GM19467 (cell line): Measurements from ENCODE around the gene TRMT10C.
"Not testable (repeated sequence)": the region's sequence is repeated elsewhere in the genome, so short reads cannot be mapped to it uniquely, and the experiment has no call there.

Source experiments
- ATAC-seq: cut with Tn5 transposase; IDR thresholded peaks from one replicate; pipeline ENCODE4 v1.9.1; 2021; ENCODE audit warnings: mild to moderate bottlenecking, moderate library complexity; ENCODE audit not compliant: unreplicated experiment

TRMT10C gene

DNA sequence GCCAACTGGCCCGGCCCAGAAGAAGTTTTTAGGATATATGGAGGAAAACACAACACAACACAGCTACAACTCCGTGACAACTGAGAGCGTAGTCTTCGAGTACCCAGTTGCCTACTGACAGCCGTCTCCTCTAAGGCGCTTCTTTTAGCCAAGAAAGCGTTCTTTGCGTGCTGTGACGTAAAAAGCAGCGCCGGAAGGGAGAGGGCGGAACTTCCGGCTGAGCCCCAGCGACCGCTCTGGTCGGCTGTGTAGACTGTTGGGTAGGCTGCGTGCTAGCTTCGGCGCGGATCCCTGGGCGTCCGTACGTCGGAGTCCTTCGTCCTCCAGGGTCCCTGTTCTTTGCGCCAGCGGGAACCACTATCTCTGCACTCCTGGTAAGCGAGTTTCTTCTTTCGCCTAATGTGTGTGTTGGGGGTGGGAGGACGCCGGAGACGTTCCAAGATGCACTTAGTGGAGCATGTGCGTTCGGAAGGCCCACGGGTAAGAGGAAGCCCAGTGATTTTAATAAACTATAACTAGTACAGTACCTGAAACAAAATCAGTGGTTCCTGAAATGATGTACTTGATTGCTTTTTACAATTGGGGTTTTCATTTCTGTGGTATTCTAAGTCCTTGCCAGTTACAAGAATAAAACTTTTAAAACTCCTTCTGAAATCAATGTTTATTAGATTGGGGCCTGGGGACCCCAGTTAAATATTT is at the start of gene TRMT10C:
TRMT10C (plus strand) TSS at position 239 of the 699 bp plus-strand sequence. CDS start 2,914 bp downstream, outside the sequence.
- ATAC-seq = peak; percentile 99

DNA sequence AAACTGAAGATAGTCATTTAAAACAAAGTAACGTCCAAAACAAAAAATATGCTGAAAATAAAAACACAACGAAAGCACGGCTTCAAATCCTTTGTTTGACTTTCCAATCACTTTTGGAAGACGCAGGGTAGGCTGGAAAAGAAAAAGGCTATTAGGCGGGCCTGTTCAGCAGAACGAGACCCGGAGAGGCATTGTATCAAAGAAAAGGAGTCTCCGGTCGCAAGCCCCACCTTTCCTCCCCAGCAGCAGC is 49.3 kb upstream of the TRMT10C start:
- peak; percentile 23 for ATAC-seq

DNA sequence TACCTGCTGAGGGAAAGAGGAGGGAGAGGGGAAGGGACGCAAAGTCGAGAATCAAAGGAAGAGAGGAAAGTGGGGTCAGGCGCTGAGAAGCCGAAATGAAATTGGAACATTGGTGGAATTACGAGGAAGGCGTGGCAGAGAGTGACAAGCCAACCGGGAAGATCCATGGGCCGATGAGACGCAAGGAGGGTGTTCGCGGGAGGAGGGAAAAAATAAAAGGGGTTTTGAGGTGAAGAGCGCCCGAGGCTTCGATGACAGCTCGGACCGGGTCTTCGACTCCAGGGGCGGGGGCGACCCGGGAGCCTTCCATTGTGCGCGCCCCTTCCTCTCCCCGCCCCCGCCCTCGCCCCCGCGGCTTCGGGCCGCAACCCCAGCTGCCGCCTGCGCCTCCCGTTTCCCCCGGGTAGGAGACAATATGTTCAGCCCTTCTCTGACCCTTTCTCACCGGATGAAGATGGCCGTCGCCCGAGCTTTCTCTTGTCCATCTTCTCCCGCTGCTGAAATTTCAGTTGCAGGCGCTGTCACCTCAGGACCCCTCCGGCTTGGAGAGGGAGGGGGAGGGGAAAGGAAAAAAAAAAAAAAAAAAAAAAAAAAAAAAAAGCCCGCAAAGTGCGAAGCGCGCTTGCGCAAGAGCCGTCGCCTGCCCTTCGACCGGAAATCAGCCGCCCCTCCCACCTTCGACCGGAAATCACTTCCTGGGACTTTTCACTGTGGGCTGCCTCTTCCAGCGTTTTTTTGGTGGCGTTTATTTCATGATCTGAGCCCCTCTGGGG is 48.8 kb upstream of the TRMT10C start, which contains the start of gene SENP7:
SENP7 (minus strand) TSS at position 567 of the 773 bp plus-strand sequence; CDS start at position 485, 82 bp downstream.
- peak; percentile 63 for ATAC-seq

DNA sequence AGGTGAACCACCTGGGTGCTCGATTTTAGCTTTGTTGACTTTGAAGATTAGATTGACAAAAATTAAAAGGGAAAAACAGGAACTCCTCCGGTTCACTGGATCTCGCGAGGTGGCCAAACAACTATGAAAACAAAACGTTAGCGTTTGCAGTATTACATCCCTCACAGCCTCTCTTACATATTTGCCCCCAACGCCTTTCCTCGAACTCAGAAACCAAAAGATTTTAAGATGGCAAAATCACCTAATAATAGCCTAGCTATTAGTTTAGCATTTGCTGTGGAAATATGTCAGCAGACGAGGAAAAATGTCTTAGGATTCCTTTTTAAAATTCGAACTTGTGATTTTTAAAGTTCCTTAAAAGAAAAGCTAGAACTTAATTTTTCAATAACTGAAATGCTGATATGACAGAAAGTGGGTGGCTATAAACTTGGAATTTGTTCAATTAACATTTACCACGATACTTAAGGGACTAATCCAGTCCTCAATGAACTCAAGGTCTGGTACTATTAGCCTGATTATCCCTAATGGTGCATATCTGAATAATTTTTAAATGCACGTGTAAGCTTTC is 48.2 kb upstream of the TRMT10C start:
- peak; percentile 28 for ATAC-seq

DNA sequence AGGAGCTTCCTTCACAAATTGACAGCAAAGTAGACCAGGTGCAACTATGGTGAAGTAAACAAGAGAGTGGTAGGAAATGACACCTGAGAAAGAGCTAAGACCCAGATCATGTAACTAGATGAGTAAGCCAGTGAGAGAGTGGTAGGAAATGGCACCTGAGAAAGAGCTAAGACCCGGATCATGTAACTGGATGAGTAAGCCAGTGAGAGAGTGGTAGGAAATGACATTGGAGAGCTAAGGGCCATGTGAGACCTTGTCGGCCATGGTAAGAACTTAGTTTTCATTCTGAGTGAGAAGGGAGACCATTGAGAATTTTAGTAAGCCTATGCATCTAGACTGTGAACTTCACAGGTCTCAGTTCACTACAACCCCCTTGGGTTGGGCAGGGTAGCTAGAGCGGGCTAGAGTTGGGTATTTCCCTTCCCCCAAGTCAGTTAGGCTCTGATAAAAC is 43.2 kb upstream of the TRMT10C start:
- ATAC-seq = peak; percentile 93

- ATAC-seq = no peak
Measured at GRCh38 chr3:101519685-101520365, 41.8 kb upstream of the TRMT10C start.

- ATAC-seq = no peak
Measured at GRCh38 chr3:101521211-101521701, 40.4 kb upstream of the TRMT10C start.

- no peak for ATAC-seq
Measured at GRCh38 chr3:101527441-101527840, 34.2 kb upstream of the TRMT10C start.

DNA sequence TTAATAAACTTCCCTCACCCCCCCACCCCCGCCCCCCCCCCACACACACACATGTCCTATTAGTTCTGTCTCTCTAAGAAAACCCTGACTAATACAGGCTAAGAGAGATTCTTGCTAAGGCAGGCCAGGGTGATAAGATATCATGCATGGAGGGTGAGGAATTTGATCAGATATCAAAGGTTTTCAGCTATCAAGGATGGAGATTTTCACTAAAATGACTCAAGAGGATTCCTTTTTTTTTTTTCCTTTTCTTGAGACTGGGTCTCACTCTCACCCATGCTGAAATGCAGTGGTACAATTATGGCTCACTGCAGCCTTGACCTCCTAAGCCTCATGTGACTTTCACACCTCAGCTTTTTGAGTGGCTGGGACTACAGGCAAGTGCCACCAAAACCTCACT is 33.8 kb upstream of the TRMT10C start:
- no peak for ATAC-seq

DNA sequence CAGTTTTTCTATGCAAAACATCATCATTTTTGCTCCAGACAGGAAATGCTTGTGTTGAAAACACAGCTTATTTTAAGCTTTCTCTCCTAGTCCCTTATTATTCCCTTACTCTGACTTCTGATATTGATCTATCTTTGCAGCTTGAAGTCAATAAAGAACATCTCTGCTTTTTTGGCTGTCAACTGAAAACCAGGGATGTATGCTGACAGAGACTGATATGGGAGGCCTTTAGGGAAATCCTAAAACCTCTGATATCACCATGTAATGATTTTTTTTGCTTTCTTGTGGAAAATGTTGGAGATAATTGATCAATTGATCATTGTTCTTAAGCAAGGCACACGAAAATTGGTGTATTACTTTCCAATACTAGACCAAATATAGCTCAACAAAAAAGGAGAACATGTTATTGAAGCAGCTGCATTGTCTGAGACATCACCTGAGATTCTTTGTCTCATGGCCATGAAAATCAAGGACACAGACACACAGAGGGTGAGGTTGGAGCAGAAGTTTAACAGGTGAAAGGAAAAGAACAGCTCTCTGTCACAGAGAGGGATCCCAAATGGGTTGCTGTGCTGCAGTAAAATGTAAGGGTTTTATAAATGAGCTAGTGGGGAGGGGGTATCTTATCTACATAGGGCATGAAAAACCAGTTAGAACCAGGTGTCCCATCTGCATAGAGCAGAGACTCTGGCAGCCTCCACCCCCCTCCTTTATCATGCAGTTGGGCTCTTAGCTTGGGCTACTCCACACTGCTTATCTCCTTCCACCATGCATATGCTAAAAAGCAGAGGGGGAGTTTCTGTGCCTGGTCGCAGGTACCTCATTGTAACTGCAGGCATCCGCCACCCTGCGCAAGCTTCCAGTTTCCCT is 31.6 kb upstream of the TRMT10C start:
- no peak for ATAC-seq

DNA sequence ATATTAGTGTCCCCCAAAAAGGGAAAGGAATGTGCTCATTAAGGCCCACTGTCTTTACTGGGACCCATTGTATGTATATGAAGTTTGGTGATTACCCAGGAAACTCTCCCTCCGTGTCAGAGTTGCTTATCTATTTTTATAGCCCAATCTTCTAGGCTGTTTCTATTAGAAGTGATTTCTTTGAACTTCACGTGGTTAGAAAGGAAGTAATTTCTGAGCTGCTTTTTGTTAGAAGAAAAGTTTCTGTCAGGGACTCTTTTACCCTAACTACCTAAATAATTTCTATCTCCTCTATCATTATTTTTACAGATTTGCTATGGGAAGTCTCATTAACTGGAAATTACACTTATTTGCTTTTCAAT is 31.0 kb upstream of the TRMT10C start:
- no peak for ATAC-seq

DNA sequence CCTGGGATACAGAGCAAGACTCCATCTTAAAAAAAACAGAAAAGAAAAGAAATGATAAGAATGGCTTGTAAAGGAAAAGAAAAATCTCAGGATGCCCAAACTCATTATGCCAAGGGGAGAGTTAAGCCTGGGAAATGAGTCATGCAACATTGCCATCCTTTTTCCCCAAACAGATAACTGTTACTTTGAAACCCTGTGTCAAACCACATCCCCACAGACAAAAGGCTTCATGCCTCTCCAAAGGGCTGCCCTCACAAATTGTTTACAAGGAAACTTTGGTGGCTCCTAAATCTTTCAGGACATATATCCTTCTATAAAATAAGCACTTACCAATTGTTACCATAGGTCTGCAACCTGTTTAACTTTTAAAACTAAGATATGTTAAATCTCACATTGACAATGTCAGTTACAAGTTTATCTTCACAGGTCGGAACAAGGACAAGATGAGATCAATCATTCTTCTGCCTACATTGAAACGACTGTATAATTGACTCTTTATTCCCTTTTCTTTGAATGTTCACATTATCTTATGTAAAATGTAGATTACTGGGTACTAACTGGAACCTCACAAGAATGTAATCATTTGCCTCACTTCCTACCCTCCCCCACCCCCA is 30.1 kb upstream of the TRMT10C start:
- no peak for ATAC-seq

DNA sequence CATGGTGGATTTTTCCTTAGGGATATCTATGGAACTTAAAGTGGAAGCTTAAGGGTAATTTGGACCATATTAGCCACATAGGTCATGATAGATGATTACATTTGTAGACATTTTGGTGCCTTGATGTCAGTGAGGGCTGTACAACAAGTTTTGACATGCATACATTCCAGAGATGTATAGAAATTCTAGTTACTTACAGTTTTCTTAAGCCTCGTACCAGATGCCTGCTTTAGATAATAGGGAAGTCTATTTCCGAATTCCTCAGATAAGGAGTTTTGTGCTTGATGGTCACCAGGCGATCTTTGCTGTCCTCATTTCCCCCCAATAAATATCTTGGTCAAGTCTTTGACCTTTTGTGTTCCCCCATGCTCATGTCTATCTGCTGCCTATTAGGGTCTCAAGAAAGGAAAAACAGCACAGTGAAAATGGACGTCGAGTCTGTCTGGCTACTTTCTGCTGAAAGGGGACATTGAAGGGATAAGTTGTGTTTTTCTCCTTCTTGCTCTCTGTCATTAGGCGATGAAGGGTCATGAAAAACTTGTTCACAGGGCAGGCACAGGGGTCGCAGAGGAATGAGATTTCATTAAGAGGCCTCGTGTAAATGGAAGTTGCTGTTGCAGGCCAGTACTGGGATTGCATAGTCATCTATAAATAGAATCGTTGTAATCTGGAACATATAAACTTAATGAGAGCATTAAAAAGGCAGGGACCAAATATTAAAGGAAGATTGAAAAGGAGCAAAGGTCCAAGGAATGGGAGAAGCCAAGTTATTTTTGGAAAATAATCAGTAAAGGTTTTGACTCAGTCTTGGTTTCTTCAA is 28.7 kb upstream of the TRMT10C start:
- ATAC-seq = no peak

GRCh38 chr3:101533603-101533968 is 28.1 kb upstream of the TRMT10C start:
- no peak for ATAC-seq

DNA sequence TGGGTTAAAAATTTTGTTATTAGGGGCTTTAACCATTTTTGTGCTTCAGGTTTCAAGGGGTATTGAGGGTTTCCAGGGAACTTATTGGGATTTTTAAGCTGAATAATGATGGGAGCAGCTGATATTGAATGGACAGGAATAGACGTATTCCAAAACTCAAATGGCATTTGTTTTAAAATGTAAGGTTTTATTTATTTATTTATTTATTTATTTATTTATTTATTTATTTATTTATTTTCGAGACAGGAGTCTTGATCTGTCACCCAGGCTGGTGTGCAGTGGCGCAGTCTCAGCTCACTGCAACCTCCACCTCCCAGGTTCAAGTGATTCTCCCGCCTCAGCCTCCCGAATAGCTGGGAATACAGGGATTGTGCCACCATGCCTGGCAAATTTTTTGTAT is 26.4 kb upstream of the TRMT10C start:
- no peak for ATAC-seq

GRCh38 chr3:101536266-101536665 is 25.4 kb upstream of the TRMT10C start:
- ATAC-seq = no peak

GRCh38 chr3:101536955-101537354 is 24.7 kb upstream of the TRMT10C start:
- not testable (repeated sequence) for ATAC-seq

DNA sequence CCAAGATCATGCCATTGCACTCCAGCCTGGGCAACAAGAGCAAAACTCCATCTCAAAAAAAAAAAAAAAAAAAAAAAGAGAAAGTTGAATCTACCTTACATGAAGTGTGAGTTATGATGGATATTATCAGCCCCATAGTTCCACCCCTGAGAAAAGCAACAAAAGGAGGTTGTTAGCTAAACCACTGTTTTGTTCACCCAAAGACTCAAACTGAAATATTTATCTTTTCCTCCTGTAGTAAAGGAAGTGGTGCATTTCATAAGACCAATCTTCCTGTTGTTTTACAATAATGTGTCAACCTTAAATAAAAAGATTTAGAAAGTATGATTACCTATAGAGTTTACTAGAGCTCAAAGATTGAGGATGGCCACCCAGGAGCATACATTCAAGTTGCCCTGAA is 18.7 kb upstream of the TRMT10C start:
- ATAC-seq = no peak

DNA sequence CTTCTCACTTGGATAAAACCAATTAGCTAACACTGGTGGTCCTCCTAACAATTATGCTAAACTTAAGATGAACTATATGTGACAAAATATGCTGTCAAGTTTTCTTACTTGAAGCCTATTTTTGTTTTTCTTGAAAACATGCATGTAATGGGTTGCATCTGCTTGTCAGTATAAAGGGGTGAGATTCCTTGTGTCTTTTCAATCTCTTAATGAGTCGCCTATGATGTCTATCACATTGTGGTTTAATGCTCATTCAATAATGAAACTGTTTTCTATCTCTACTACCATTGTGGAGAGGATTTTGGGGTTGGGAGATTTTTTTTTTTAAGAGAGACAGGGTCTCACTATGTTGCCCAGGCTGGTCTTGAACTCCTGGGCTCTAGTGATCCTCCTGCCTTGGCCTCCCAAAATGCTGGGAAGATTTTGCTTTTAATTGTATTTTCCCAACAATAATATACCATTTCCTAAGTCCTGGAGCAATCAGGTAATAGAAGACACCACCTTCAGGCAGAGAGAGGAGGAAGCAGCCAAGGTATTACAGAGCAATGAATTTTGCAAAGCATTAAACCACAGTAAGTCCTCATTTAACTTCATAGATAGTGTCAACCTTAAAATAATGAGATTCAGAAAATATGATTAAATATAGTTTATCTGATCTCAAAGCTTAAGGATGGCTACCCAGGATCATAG is 17.4 kb upstream of the TRMT10C start:
- ATAC-seq = no peak
